GM19025 (cell line): ENCODE measurements around the gene PLA2G4C.

Experiments
- ATAC-seq: cut with Tn5 transposase; IDR thresholded peaks from one replicate; pipeline ENCODE4 v1.9.1; 2021; ENCODE audit warnings: mild to moderate bottlenecking, low read depth, moderate library complexity; ENCODE audit not compliant: unreplicated experiment

The PLA2G4C gene

GRCh38 chr19:48110350-48110966 lies at the start of gene PLA2G4C:
Gene PLA2G4C, minus strand, starts transcription at chr19:48110817. Its CDS starts 4,288 bp downstream, at chr19:48106529.
- ATAC-seq = no peak

- ATAC-seq = no peak
Measured at GRCh38 chr19:48158210-48158790, 47.7 kb upstream of the PLA2G4C start.

GRCh38 chr19:48154003-48154402 lies 43.4 kb upstream of the PLA2G4C start:
- ATAC-seq = no peak

- no peak for ATAC-seq
Measured at GRCh38 chr19:48152551-48152950, 41.9 kb upstream of the PLA2G4C start.

- no peak for ATAC-seq
Measured at GRCh38 chr19:48149430-48149829, 38.8 kb upstream of the PLA2G4C start.

- no peak for ATAC-seq
Measured at GRCh38 chr19:48148576-48148975, 38.0 kb upstream of the PLA2G4C start.

GRCh38 chr19:48147597-48148175 lies 37.1 kb upstream of the PLA2G4C start:
- no peak for ATAC-seq

GRCh38 chr19:48139053-48139452 lies 28.4 kb upstream of the PLA2G4C start:
- no peak for ATAC-seq

- no peak for ATAC-seq
Measured at GRCh38 chr19:48137411-48137810, 26.8 kb upstream of the PLA2G4C start.

GRCh38 chr19:48136547-48136946 lies 25.9 kb upstream of the PLA2G4C start:
- ATAC-seq = no peak

- no peak for ATAC-seq
Measured at GRCh38 chr19:48135411-48135810, 24.8 kb upstream of the PLA2G4C start.

- no peak for ATAC-seq
Measured at GRCh38 chr19:48133094-48133493, 22.5 kb upstream of the PLA2G4C start.

- no peak for ATAC-seq
Measured at GRCh38 chr19:48127561-48127960, 16.9 kb upstream of the PLA2G4C start.

- no peak for ATAC-seq
Measured at GRCh38 chr19:48123907-48124651, 13.5 kb upstream of the PLA2G4C start.

GRCh38 chr19:48122421-48122820 lies 11.8 kb upstream of the PLA2G4C start:
- no peak for ATAC-seq

- ATAC-seq = no peak
Measured at GRCh38 chr19:48121909-48122371, 11.3 kb upstream of the PLA2G4C start.

GRCh38 chr19:48121066-48121465 lies 10.4 kb upstream of the PLA2G4C start:
- ATAC-seq = no peak

GRCh38 chr19:48120505-48120904 lies 9.9 kb upstream of the PLA2G4C start:
- no peak for ATAC-seq

- no peak for ATAC-seq
Measured at GRCh38 chr19:48118131-48118517, 7.5 kb upstream of the PLA2G4C start.

GRCh38 chr19:48117515-48118130 lies 7.0 kb upstream of the PLA2G4C start:
- ATAC-seq = no peak
